Stimulated activated CD4-positive, alpha-beta T cell treated with anti-CD3 and anti-CD28 coated beads, Interleukin-4, amount 100 ng/mL, for 48 hours (primary cell): ENCODE data around the gene MMP28.
"Not testable (repeated sequence)": the region's sequence is repeated elsewhere in the genome, so short reads cannot be mapped to it uniquely, and the experiment has no call there.

Source experiments
- DNase-seq, 2 donors: peaks; one replicate each; pipeline ENCODE4 v3.0.0-alpha.2; 2020; ENCODE audit warnings: low read depth in 2 of 2

The MMP28 gene

DNA sequence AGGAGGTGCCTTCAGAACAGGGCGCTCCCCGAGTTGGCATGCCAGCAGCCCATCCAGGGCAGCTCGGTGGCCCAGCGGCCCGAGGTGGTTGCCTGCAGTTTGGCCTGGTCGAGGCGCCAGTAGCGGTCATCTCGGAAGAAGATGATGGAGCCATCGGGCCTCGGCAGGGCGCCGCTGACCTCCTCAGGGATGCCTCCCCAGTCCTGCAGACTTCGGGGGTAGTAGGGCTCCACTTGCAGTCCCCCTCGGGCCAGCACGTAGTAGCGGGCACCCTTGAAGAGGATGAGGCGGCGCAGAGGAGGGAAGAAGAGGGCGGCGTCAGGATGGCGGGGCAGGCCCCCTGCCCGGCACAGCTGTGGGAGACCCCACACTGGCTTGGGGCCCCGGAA is 29.0 kb downstream of the MMP28 start:
- no peak for DNase-seq

DNA sequence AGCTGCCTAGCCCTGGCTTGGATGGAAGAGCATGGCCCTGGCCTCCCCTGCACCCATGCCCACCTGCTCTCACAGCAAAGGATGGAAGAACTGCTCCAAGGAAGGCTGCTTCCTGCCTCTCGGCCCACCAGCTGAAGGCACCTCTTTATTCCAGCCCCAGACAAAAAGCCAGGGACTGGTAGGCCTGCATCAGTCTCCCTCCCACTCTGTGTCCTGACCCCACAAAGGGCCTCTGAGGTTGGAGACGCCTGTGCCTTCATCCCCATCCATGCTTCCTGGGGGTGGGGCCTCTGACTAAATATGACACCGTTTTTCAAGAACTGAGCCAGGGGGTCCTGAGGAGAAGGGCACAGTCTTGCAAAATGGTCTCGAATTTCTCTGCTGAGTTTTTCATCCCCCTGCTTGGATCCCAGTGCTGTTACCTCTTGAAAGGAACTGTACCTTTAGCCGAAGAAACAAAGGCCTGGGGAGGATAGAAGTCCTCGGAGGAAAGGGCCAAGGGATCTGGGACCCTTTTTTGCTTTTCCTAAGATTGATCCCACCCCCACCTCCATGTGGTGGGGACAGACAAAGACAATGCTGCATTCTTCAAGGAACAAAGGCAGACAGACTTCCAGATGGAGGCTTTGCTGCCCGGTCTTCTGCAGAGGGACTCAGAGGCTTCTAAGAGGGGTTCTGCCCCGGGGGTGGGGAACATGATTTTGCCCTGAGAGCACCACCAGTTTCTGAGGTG is 29.5 kb downstream of the MMP28 start:
- DNase-seq = no peak

DNA sequence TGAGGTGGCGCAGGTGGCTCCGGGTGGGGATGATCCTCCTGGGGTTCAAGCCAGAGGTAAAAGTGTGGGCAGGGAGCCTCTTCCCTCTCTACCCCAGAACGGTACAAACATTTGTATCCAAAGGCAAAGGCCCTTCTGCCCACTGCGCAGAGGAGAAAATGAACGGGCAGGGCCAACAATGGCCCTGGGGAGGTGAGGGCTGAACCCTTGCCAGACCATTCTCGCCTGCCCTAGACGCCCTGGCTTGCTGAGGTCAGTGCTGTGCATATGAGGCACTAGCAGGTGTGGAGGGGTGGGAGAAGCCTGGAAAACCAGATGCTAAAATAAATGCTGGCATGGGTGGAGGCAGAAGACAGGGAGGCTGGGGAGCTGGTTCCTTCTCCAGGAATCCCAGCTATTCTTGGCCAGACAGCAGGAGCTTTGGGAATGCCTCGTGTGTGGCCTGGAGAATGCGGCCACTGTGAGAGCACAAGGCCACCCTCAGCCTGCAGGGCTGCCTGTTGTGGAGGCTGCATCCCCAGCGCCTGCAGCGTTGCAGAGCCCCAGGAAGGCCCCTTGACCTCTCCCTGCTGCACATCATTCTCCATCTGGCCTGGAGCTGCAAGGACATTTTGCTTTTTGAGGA is 30.2 kb downstream of the MMP28 start:
- no peak for DNase-seq

DNA sequence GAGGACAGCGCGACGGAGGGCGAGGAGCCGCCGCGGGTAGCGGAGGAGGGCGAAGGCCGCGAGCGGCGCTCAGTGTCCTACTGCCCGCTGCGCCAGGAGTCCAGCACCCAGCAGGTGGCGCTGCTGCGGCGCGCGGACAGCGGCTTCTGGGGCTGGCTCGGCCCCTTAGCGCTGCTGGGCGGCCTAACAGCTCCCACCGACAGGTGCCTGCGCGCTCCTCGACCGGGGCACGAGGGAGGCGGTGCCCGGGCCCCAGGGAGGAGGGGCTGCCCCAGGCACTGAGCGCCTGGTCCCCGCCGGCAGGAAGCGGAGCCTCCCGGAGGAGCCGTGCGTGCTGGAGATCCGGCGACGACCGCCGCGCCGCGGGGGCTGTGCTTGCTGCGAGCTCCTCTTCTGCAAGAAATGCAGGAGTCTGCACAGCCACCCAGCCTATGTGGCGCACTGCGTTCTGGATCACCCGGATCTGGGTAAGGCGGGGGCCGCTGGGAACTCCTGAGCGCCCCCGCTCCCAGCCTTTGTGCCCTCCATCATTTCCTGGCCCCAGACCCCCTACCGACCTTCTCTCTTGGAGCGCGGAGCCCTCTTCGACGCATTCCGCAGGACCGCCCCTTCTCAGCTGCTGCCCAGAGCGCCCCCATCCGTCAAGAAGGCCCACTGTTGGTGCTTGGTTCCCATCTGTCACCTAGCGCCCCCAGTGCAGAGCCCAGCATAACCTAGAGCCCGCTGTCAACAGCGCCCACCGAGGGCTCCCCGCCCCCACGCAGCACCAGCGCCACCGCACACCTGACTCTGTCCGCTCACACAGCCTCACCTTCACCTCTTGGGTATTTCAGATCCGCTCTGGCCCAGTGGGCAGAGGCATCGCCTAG is 31.1 kb downstream of the MMP28 start:
- DNase-seq = peak; percentile 84 to 86

DNA sequence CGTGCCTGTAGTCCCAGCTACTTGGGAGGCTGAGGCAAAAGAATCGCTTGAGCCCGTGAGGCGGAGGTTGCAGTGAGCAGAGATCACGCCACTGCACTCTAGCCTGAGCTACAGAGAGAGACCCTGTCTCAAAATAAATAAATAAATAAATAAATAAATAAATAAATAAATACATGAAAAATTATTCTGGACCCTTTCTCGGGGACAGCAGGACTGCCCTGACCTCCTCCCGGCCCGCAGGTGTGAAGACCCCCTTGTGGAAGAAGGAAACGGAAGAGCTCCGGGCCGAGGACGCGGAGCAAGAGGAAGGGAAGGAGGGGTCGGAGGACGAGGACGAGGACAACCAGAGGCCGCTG is 31.7 kb downstream of the MMP28 start:
- no peak for DNase-seq

DNA sequence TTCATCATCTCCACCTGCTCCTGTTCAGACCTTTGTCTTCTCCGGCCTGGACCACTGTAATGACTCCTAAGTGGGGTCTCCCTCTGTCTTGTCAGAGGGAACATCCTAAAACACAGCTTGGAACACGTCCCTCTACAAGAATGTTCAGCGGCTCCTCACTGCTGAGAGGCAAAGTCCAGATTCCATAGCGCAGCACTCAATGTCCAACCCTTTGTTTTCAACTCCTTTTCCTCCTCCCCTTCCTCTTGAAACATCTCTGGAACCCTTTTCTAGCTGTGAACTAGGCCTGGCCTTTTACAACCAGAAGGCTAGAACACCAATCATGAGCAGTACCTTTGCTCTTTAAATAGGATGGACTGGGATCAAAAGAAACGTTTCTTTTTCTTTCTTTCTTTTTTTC is 33.8 kb downstream of the MMP28 start:
- no peak for DNase-seq

DNA sequence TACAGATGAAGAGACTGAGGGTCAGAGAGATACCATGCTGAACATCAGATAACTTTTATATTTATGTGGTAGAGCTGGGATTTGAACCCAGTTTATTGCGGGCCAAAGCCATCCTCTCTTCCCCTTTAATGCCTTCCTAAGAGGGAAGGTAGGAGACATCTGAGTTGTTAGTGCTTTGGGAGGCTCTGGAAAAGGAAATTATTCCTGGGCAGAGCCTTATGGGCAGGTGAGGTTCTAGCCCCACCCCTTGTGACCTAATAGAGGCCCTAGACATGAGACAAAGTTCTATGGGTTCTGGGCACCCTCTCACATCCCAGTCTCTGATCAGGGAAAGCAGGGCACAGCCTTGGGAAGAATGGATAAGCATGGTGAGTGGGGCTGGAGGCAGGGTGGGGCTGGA is 34.9 kb downstream of the MMP28 start, which contains the start of gene C17orf50:
Gene C17orf50, plus strand, starts transcription at position 301 of the 400 bp plus-strand sequence. Its CDS starts 55 bp downstream, at position 356.
- DNase-seq = no peak

DNA sequence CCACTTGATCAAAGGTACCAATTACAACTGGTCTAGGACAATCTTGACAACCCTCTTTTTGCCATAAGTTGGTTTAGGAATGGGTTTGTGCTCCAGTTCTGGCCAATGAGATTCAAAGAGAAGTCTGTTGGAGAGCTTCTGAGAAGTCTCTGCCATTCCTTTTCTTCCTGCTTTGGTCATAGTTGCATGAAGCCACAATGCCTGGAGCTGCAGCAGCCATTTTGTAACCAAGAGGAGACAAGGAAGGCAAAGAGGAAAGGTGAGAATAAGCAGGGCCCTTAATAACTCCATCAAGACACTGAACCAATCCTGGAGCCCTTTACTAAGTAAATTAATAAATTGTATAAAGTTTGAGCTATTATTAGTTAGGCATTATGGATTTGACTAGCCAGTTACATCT is 38.2 kb downstream of the MMP28 start:
- no peak for DNase-seq

DNA sequence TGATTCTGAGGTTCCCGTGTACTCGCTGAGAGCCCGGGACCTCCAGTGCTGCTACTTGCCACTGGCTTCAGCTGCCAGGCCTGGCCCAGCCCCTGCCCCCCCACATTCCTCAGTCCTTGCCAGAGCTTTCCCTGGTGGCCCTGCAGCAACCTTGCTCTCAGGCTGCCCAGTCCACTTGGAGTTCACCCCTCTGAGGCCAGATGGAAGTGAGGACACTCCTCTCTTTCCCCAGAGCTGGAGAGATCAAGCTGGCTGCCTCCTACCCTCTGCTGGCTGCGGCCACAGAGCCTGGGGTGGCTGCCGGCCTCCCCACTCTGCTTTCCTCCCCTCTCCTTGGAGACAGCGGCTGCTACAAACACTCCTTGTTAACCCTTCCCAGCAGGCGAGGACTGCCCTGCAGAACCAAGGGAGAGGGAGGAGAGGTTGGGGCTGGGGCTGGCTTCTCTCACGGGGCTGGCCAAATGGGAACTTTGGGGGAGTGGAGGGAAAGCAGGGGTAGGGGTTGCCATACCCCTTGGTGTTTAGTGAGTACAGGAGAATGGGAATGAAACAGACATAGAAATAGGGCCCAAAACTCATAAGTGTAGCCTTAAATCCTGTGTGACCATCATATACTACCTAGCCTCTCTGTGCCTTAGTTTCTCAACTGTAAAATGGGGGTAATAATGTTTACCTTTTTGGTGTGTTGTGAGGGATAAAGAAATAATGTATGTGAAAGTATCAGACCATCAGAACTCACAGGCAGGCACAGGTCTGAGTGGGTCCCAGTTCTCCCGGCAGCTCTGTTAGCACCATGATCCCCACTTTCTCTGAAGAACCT is 42.3 kb downstream of the MMP28 start, which contains the start of gene GAS2L2:
Gene GAS2L2, minus strand, starts transcription at position 295 of the 820 bp plus-strand sequence. CDS start 389 bp downstream, outside the sequence.
- no peak for DNase-seq

DNA sequence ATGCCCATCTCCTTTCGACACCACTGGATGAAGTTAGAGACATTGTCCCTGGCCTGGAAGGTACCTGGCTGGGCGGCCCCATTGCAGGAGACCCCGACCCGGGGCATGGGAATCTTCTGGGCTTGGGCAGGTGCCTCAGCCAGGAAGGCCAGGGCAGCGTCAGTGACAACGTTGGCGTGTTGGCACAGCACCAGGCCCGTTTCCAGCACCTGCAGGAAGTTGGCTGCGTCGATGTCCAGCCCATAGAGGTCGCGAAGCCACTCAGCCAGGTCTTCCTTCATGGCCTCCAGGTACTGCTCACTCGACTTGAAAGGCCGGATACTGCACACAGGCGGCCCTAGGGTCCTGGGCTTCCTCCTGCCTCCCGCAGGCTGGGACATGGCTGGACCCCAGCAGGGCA is 43.0 kb downstream of the MMP28 start:
- DNase-seq = no peak

DNA sequence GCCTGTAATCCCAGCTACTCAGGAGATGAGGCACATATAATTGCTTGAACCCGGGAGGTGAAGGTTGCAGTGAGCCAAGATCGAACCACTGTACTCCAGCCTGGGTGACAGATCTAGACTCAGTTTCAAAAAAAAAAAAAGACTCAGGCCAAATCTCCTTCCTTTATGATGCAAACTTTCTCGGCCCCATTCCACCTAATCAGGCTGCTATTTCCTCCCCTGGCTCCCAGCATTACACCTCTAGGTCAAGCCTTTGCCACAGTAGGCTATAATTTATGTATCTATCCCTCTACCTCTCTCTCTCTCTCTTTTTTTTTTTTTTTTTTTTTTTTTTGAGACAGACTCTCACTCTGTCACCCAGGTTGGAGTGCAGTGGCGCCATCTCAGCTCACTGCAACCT is 43.9 kb downstream of the MMP28 start:
- DNase-seq = not testable (repeated sequence)

DNA sequence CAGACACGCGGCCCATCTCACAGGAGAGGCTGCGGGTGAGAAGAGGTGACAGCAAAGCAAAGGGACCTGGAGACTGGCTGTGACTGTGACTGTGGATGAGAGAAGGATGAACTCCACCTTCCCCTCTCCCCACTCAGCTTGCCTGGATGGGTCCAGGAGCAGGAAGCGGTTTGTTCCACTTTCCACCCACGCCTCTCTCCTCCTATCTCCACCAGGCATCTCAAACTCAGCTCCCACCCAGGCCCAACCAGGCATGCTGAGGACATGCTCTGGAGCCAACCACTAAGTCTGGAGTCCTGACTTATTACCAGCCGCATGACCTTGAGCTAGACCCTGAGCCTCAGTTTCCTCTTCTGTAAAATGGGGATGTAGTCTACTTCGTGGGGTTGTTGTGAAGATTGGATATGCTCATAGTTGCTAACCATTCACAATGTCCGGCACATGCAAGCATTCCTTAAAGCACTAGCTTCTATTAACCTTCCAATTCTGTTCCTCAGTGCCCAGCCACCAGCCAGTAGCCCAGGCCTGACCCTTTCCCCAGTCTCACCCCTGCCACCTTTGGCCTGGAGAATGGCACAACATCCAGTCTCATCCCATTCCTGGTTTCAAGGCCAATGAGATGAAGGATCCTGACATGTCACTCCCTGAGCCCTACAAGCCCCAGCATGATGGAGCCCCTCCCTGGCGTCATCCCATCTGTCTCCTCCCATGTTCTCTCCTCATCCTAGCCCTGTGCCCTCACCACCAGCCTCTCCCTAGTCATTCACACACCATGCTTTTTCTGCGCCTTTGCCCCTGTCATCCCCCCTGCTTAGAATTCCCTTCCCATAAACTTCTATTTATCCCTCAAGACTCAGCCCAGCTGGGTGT is 44.7 kb downstream of the MMP28 start:
- no peak for DNase-seq

DNA sequence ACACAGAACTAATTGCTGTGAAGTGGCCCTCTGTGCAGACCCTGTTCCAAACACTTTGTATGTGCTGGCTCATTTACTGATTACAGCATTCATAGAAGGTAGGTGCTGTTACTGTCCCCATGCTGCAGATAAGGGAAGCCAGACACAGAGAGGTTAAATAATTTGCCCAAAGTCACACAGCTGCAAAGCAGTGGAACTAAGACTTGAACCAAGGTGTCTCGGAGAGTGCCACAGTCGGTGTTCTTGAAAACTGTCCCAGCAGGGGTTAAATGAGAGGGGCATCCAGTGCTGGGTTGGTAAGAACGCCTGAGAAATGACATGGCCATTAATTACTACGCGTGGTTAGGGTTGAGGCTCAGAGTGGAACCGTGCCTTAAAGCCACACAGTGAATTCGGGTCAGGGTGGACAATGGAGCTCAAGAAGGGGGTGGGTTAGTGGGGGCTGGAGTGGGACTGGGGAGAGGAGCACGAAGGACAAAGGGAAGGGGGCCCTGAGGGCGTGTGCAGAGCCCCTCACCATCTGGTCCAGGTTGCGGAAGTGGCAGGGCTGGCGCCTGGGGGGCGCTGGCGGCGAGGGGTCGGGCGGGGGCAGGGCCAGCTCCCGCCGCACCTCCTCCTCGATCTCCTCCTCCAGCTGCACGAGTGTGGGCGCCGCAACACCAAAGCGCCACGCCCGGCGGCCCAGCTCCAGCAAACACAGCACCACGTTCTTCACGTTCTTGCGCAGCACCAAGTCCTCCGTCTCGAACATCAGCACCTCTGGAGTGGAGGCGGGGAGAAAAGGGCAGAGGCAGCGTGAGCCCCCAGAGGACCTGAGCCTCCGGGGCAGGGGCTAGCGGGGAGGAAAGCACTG is 45.7 kb downstream of the MMP28 start:
- no peak for DNase-seq

DNA sequence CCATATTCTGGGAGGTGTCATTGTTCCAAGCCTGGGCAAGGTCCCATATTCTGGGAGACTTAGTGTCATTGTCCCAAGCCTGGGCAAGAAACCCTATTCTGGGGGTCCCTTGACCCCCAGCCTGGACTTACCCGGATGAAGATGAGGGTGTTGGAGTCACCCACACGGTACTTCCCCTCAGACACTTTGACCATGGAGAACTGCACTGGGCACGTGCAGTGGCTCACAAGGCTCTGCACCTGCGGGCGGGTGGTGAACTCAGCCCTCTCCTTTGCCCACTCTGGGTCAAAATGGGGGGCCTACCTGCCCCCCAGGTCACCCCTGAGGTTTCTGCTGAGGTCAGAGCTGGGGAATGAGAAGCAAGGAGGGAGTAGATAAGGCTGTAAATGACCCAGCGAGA is 46.5 kb downstream of the MMP28 start:
- DNase-seq = no peak

DNA sequence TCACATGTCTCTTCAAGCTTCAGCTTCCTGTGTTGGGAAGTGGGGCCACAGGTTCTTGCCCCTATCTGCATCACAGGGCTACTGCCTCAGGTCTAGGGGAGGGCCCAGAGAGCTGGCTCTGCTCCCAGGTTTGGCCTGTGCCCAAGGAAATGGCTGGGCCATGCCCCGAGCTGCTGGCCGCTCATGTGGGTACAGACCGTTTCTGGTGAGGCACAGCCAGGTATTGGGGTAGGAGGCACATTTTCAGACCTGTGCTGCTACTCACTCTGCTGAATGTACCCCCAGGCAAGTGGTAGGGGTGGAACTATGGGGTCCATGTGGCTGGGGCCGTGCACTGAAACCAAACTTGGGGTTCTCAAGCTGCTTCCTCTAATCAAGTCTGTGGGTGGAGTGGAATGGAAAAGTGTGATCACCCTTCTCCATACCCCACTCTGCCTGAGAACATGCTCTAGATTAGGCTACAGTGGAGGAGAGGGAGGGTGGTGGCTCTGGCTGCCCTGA is 47.0 kb downstream of the MMP28 start:
- DNase-seq = no peak

DNA sequence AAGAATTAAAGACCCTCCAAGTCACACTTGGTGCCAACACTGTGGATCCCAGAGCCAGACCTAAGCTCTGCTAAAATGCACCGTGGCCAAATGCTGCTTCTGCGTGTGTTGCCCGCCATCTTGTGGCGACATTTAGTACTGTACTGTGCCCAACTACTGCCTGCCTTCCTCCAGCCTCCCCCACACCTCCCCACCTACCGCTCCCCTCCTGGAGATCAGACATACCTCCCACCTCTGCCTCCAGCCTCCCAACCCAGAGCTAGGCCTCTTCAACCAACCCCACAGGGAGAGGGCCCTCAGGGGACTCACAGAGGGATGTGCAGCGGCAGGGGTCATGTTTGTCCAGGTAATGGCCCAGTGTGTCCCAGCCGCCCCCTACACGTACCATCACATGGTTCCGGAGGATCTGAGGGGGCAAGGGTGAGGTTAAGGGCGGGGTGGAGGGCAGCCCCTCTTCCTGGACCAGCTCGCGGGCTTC is 47.9 kb downstream of the MMP28 start:
- peak; percentile 68 to 76 for DNase-seq

DNA sequence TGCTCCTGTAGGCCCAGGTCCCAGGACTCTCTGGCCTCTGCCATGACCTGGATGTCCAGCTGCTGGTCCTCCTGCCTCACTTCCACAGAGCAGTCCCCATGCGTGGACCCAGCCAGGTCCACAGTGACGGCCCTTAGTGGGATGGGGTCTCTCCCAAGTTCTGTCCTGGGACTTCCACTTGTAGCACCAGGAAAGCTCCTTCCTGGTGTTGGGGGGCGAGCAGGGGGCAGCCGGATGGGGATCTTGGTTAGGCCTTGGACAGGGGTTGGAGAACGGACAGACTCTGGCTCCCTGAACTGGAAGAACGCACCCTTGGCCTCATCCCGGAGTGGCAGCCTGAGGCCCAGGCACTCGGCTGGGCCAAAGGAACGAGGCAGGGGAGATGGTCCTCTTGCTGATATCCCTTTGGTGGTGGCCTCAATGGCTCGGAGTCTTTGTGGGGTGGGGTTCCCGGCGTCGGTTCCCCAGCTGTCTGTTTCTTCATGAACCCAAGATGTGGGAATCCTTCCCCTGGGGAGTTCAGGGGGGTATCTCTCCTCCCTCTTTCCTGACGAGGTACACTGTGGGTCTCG is 49.6 kb downstream of the MMP28 start:
- no peak for DNase-seq

DNA sequence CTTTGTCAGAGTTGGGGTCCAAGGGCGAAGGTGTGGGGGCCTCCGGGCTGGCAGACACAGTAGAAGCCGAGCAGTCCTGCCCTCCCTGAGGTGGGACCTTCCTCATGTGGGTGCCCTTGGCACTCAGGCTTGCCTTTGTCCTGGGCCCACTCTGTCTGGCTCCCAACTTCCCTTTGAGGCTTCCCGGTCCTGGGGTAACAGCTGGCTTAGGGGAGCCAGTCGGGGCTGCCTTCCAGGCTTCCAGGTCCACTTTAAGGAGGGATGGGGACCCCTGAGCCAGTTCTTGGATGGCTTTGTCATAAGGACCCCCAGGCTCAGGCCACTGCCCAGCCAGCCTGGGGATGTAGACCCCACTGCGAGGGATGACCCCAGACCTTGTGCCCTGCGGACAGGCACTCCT is 50.2 kb downstream of the MMP28 start:
- no peak for DNase-seq

DNA sequence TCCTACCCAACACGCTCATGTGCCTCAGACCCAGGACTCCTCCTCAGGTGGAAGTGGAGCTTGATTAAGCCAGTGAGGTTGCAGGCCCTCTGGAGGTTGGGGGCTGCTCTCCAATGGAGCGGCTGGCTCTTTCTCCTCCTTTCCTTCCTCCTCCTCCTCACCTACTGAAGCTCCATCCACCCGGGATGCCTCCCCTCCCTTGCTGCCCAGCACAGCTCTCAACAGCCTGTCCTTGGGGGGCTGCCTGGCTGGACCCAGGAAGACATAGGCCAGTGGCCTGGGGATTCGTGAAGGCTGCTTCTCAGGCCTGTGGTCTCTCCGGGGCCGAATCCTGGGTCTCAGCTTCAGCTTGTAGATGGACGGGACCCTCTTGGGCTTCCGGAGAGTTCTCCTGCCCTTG is 50.6 kb downstream of the MMP28 start:
- no peak for DNase-seq
